K562 (cell line): ENCODE results near the gene CYP2A6. TPM values are rescaled to one million over a fixed set of nuclear protein-coding genes. Genes with fewer than 3 reads are reported as not detected.

Experiments
- ATAC-seq: fragments of 200-7000 bp; cut with Tn5 transposase; 3 replicates; pipeline ENCODE4 v1.9.1; 2020; ENCODE audit warnings: moderate library complexity
- BruUV-seq: library from RNA; stranded (reverse); fragments of 400-500 nt; replicated peaks from 2 replicates; lab custom pipeline; 2021; lab: Mats Ljungman, UMichigan
- CTCF ChIA-PET: fragments of 300-600 bp; formaldehyde crosslinking; extraction: SDS; loops from one replicate; lab custom pipeline; 2021; ENCODE audit warnings: low intra/inter-chr PET ratio; lab: Yijun Ruan, JAX
- POLR2A ChIA-PET: fragments of 300-600, 350-650 bp; sonication (Branson Sonifier 250); formaldehyde crosslinking; extraction: SDS; loops from one replicate; lab custom pipeline; 2021; ENCODE audit warnings: antibody characterized with exemption, inconsistent platforms; lab: Yijun Ruan, JAX
- DNase-seq, 4 experiments: peaks; one replicate each; pipeline versions ENCODE4 v3.0.0 to v3.0.0-alpha.2; 2011 to 2018; ENCODE audit warnings: low spot score in 3 of 4, mixed read lengths in 3 of 4; ENCODE audit errors: extremely low read depth in 1 of 4
- FAIRE-seq: peaks from 2 replicates; lab custom pipeline; 2011; peaks lifted over from hg19 to GRCh38; lab: Jason Lieb, UNC
- H2AFZ ChIP-seq: 2 replicates; pipeline ENCODE4 v1.6.0; 2011; ENCODE audit warnings: low read depth, low read length, control low read depth, inconsistent platforms
- H3K27ac ChIP-seq: fragments of 200-600 bp; 3 replicates; pipeline ENCODE4 v1.8.0; 2011; ENCODE audit warnings: low read depth, mild to moderate bottlenecking, control low read depth, inconsistent platforms, low read length, moderate library complexity, mixed read lengths; ENCODE audit errors: extremely low read depth
- H3K27me3 ChIP-seq, 2 experiments: fragments of 300-600 bp in 1 of 2; 2 replicates in 1 of 2; 3 replicates in 1 of 2; pipeline versions ENCODE4 v1.6.0 to v1.8.0; 2011; ENCODE audit warnings: inconsistent platforms in 2 of 2, low read length in 2 of 2, mild to moderate bottlenecking in 1 of 2, mixed read lengths in 1 of 2, moderate library complexity in 1 of 2; ENCODE audit not compliant: control insufficient read depth in 2 of 2, insufficient read depth in 2 of 2
- H3K36me3 ChIP-seq: fragments of 300-600 bp; 3 replicates; pipeline ENCODE4 v1.8.0; 2011; ENCODE audit warnings: mild to moderate bottlenecking, low read length, inconsistent platforms; ENCODE audit not compliant: control insufficient read depth, insufficient read depth
- H3K4me1 ChIP-seq, 2 experiments: fragments of 200-600 bp in 1 of 2; replicated peaks in 1 of 2; 2 replicates in 1 of 2; 3 replicates in 1 of 2; pipeline versions ENCODE4 v1.5.1 to v1.8.0; 2011; ENCODE audit warnings: inconsistent platforms in 2 of 2, low read length in 2 of 2, mild to moderate bottlenecking in 1 of 2, mixed read lengths in 1 of 2, moderate library complexity in 1 of 2; ENCODE audit not compliant: control insufficient read depth in 2 of 2, insufficient read depth in 2 of 2
- H3K4me2 ChIP-seq: 2 replicates; pipeline ENCODE4 v1.6.1; 2011; ENCODE audit warnings: low read length, control low read depth, inconsistent platforms, mixed read lengths; ENCODE audit not compliant: insufficient read depth
- H3K4me3 ChIP-seq: fragments of 200-600 bp; sonication (generic), shearing (Covaris generic); 2 replicates; pipeline ENCODE4 v1.5.1; 2016; ENCODE audit warnings: control low read depth, inconsistent platforms
- H3K79me2 ChIP-seq: fragments of 200-600 bp; 3 replicates; pipeline ENCODE4 v1.8.0; 2011; ENCODE audit warnings: low read length, inconsistent platforms; ENCODE audit not compliant: control insufficient read depth, insufficient read depth
- H3K9ac ChIP-seq, 2 experiments: 2 replicates each; pipeline versions ENCODE4 v1.6.0 to v1.6.1; 2011; ENCODE audit warnings: low read depth in 2 of 2, low read length in 2 of 2, control low read depth in 1 of 2, inconsistent platforms in 1 of 2, mild to moderate bottlenecking in 1 of 2, mixed read lengths in 1 of 2; ENCODE audit not compliant: insufficient read depth in 1 of 2
- H3K9me1 ChIP-seq: one replicate; pipeline ENCODE4 v1.6.0; 2011; ENCODE audit warnings: inconsistent platforms, mild to moderate bottlenecking, low read length, moderate library complexity; ENCODE audit not compliant: control insufficient read depth, insufficient read depth
- H3K9me3 ChIP-seq: replicated peaks from 2 replicates; pipeline ENCODE4 v1.5.1; 2011; ENCODE audit warnings: low read depth, low read length, inconsistent platforms; ENCODE audit not compliant: control insufficient read depth, insufficient read depth
- H4K20me1 ChIP-seq: replicated peaks from 2 replicates; pipeline ENCODE4 v1.6.1; 2011; ENCODE audit warnings: low read length, inconsistent platforms, mixed read lengths; ENCODE audit not compliant: control insufficient read depth, insufficient read depth
- BRCA1 ChIP-seq, 2 experiments: fragments of 450-650 bp in 1 of 2; sonication (generic) in 1 of 2; formaldehyde crosslinking in 1 of 2; IDR thresholded peaks; 2 replicates each; pipeline versions ENCODE4 v1.5.0 to v1.6.1; 2017 to 2020; ENCODE audit warnings: mild to moderate bottlenecking in 1 of 2, missing genetic modification reagents in 1 of 2
- BRD4 ChIP-seq: fragments of 200-600 bp; sonication (generic); IDR thresholded peaks from 2 replicates; pipeline ENCODE4 v1.6.1; 2017; ENCODE audit warnings: inconsistent platforms
- C11orf30 ChIP-seq: fragments of 450-650 bp; IDR thresholded peaks from 2 replicates; pipeline ENCODE4 v1.6.1; 2016; ENCODE audit warnings: low read depth, mild to moderate bottlenecking
- CCNT2 ChIP-seq: IDR thresholded peaks from 2 replicates; pipeline ENCODE4 v1.6.1; 2011; ENCODE audit warnings: borderline replicate concordance, low read depth, mild to moderate bottlenecking, moderate library complexity, mixed read lengths, low read length; ENCODE audit not compliant: insufficient read length; ENCODE audit errors: extremely low read depth
- EHMT2 ChIP-seq: fragments of 450-650 bp; IDR thresholded peaks from 2 replicates; pipeline ENCODE4 v1.6.1; 2018; ENCODE audit warnings: antibody characterized with exemption
- ERF ChIP-seq: fragments of 450-650 bp; formaldehyde crosslinking; IDR thresholded peaks from 2 replicates; pipeline ENCODE4 v1.4.0; 2020; ENCODE audit warnings: mild to moderate bottlenecking, mixed read lengths
- NFIX ChIP-seq: fragments of 250-450 bp; sonication (Bioruptor Pico); IDR thresholded peaks from 2 replicates; pipeline ENCODE4 v1.4.0; 2020; ENCODE audit warnings: low read depth, mild to moderate bottlenecking, moderate library complexity
- PHTF2 ChIP-seq: fragments of 250-450 bp; sonication (Bioruptor Pico); IDR thresholded peaks from 2 replicates; pipeline ENCODE4 v1.5.0; 2021; ENCODE audit warnings: mild to moderate bottlenecking
- PTRF ChIP-seq: fragments of 450-650 bp; IDR thresholded peaks from 2 replicates; pipeline ENCODE4 v1.6.1; 2016; ENCODE audit warnings: mild to moderate bottlenecking, missing genetic modification characterization, missing compliant biosample characterization
- RFX5 ChIP-seq: IDR thresholded peaks from 2 replicates; pipeline ENCODE4 v1.6.1; 2011; ENCODE audit warnings: low read depth, mild to moderate bottlenecking, improper control_type of control experiment, low read length
- SRSF3 ChIP-seq: fragments of 200-400 bp; formaldehyde crosslinking; IDR thresholded peaks from 2 replicates; pipeline ENCODE4 v1.6.1; 2016; ENCODE audit warnings: mild to moderate bottlenecking, low read length, moderate library complexity; ENCODE audit not compliant: insufficient read depth
- ZNF184 ChIP-seq: sonication (generic); formaldehyde crosslinking; IDR thresholded peaks from 2 replicates; pipeline ENCODE4 v1.5.0; 2020; ENCODE audit warnings: missing genetic modification reagents
- ZNF316 ChIP-seq: fragments of 450-650 bp; IDR thresholded peaks from 2 replicates; pipeline ENCODE4 v1.6.1; 2016
- ZNF384 ChIP-seq: IDR thresholded peaks from 2 replicates; pipeline ENCODE4 v1.6.1; 2012; ENCODE audit warnings: low read depth, low read length, improper control_type of control experiment
- ZNF699 ChIP-seq: fragments of 250-450 bp; sonication (Bioruptor Pico); IDR thresholded peaks from 2 replicates; pipeline ENCODE4 v1.8.0; 2021; ENCODE audit warnings: mild to moderate bottlenecking, moderate library complexity; ENCODE audit not compliant: insufficient replicate concordance
- ZNF75A ChIP-seq: fragments of 450-650 bp; formaldehyde crosslinking; IDR thresholded peaks from 2 replicates; pipeline ENCODE4 v1.4.0; 2020; ENCODE audit warnings: mild to moderate bottlenecking
- WGBS: fragments of 100-300 bp; shearing (Covaris generic); methylation state at CpG from one replicate; pipeline ENCODE4 v1.1.6; 2016; ENCODE audit warnings: low coverage, mixed read lengths; ENCODE audit not compliant: insufficient coverage; ENCODE audit errors: missing lambda C conversion rate; 5-methylcytosine and 5-hydroxymethylcytosine counted together
- in situ Hi-C: fragments of 300-500 bp; cut with MboI; formaldehyde crosslinking; loops from 4 replicates; pipeline ENCODE4 v1.15.0; 2018; ENCODE audit warnings: inconsistent platforms, mixed read lengths
- intact Hi-C: fragments of 100-400 bp; cut with micrococcal nuclease; formaldehyde crosslinking; loops from 2 replicates; pipeline ENCODE4 v1.14.2; 2022
- polyA plus RNA-seq, 8 experiments: library from polyadenylated mRNA; depleted of rRNA in 4 of 8; stranded (reverse) in 5 of 8; unstranded in 3 of 8; fragments of >200 nt; fragmentation: Nextera tagmentation in 2 of 8; fragmentation: Illumina TruSeq in 1 of 8; extraction: Ambion mirVana in 2 of 8; extraction: Trizol in 1 of 8; gene quantifications; 2 replicates each; pipeline versions ENCODE4 v1.2.1 to v1.2.3, GENCODE V29; 2011 to 2014; ENCODE audit warnings: inconsistent platforms in 1 of 8, missing spikeins in 1 of 8
- total RNA-seq, 7 experiments: library from RNA; depleted of rRNA in 6 of 7; stranded (reverse); fragments of >200 nt in 6 of 7; fragmentation: Illumina TruSeq in 2 of 7; extraction: Trizol in 2 of 7; gene quantifications; 2 replicates each; pipeline versions ENCODE4 v1.2.1 to v1.2.3, GENCODE V29; 2011 to 2021; ENCODE audit warnings: low replicate concordance in 1 of 7
- TF ChIP-seq, protein P1 (sequence below), 2 experiments: fragments of 150-350 bp in 1 of 2; IDR thresholded peaks; 2 replicates each; pipeline ENCODE4 v1.6.1; 2012 to 2016; ENCODE audit warnings: low read depth in 2 of 2, low read length in 2 of 2, mild to moderate bottlenecking in 1 of 2, moderate library complexity in 1 of 2
- TF ChIP-seq, protein P2 (sequence below): fragments of 250-450 bp; sonication (Bioruptor Pico); IDR thresholded peaks from 2 replicates; pipeline ENCODE4 v1.4.0; 2020; ENCODE audit warnings: mild to moderate bottlenecking, moderate library complexity
- TF ChIP-seq, protein P3 (sequence below): fragments of 250-450 bp; sonication (Bioruptor Pico); IDR thresholded peaks from 2 replicates; pipeline ENCODE4 v1.4.0; 2020

CYP2A6 gene
- total and polyA plus RNA-seq, 9 of the 15 experiments (the other 6 are each of a cell fraction or from before 2014, with no cell fraction given), result 0.31 TPM; not detected in 8

DNA sequence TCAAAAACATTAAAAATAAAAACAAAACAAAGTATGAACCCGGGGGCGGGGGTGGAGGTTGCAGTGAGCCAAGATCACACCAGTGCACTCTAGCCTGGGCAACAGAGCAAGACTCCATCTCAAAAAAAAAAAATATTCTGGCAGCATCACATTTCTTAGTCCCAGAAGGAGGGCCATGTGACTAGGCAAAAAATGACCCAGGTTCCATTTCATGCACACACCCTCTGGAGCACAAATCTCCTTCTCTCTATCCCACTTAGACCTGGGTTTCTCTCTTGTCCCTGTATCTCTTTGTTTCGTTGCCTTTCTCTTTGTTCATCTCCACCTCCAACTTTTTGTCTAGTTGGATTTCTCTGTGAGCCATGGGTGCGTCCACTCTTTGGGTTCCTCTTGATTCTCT lies 37.9 kb upstream of the CYP2A6 start:
- in situ Hi-C loops (no loop called here), intact Hi-C loops (no loop called here)
- CTCF ChIA-PET, result no interaction called here
- TF ChIP-seq SRSF3 (no peak), RFX5 (no peak), ZNF75A (no peak), CCNT2 (no peak), ERF (no peak), PHTF2 (CRISPR knock-in tag) (no peak), ZNF699 (no peak), BRD4 (no peak), NFIX (CRISPR knock-in tag) (no peak), PTRF (tag) (no peak), BRCA1 (IDR thresholded peaks at IDR 0.05) (no peak), BRCA1 (CRISPR knock-in tag; IDR thresholded peaks at IDR 0.05) (no peak), ZNF316 (peak; percentile 60; the same call in 1 of the 2 replicates), EHMT2 (no peak), ZNF384 (0 out of 2 replicates have a peak, but pooled peaks have one; percentile 25), ZNF184 (no peak), C11orf30 (peak; percentile 69)
- TF ChIP-seq, protein P1, sequence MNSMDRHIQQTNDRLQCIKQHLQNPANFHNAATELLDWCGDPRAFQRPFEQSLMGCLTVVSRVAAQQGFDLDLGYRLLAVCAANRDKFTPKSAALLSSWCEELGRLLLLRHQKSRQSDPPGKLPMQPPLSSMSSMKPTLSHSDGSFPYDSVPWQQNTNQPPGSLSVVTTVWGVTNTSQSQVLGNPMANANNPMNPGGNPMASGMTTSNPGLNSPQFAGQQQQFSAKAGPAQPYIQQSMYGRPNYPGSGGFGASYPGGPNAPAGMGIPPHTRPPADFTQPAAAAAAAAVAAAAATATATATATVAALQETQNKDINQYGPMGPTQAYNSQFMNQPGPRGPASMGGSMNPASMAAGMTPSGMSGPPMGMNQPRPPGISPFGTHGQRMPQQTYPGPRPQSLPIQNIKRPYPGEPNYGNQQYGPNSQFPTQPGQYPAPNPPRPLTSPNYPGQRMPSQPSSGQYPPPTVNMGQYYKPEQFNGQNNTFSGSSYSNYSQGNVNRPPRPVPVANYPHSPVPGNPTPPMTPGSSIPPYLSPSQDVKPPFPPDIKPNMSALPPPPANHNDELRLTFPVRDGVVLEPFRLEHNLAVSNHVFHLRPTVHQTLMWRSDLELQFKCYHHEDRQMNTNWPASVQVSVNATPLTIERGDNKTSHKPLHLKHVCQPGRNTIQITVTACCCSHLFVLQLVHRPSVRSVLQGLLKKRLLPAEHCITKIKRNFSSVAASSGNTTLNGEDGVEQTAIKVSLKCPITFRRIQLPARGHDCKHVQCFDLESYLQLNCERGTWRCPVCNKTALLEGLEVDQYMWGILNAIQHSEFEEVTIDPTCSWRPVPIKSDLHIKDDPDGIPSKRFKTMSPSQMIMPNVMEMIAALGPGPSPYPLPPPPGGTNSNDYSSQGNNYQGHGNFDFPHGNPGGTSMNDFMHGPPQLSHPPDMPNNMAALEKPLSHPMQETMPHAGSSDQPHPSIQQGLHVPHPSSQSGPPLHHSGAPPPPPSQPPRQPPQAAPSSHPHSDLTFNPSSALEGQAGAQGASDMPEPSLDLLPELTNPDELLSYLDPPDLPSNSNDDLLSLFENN (IDR thresholded peaks at IDR 0.05; ENCODE audit: low read depth in 2 of 2, low read length in 2 of 2), result no peak
- TF ChIP-seq, protein P2, sequence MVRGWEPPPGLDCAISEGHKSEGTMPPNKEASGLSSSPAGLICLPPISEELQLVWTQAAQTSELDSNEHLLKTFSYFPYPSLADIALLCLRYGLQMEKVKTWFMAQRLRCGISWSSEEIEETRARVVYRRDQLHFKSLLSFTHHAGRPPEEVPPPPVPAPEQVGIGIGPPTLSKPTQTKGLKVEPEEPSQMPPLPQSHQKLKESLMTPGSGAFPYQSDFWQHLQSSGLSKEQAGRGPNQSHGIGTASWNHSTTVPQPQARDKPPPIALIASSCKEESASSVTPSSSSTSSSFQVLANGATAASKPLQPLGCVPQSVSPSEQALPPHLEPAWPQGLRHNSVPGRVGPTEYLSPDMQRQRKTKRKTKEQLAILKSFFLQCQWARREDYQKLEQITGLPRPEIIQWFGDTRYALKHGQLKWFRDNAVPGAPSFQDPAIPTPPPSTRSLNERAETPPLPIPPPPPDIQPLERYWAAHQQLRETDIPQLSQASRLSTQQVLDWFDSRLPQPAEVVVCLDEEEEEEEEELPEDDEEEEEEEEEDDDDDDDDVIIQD (CRISPR knock-in tag), result no peak
- TF ChIP-seq, protein P3, sequence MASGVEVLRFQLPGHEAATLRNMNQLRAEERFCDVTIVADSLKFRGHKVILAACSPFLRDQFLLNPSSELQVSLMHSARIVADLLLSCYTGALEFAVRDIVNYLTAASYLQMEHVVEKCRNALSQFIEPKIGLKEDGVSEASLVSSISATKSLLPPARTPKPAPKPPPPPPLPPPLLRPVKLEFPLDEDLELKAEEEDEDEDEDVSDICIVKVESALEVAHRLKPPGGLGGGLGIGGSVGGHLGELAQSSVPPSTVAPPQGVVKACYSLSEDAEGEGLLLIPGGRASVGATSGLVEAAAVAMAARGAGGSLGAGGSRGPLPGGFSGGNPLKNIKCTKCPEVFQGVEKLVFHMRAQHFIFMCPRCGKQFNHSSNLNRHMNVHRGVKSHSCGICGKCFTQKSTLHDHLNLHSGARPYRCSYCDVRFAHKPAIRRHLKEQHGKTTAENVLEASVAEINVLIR (CRISPR knock-in tag), result no peak

More for the DNA sequence above, 37.9 kb upstream of the CYP2A6 start:
- Histone ChIP-seq H3K4me1 (no peaks in the 10 kb centered on the region; a peak in 1 of 5 replicates), H3K36me3 (no peaks in the 10 kb centered on the region), H3K27me3 (no peaks in the 10 kb centered on the region), H3K9ac (no peak overlapping the region), H3K79me2 (no peaks in the 10 kb centered on the region), H3K27ac (no peak overlapping the region), H2AFZ (peak overlapping the region; percentile 22; the same call in 1 of the 2 replicates), H3K4me3 (no peak overlapping the region), H3K9me3 (no peaks in the 10 kb centered on the region), H3K9me1 (no peaks in the 10 kb centered on the region), H4K20me1 (no peaks in the 10 kb centered on the region), H3K4me2 (no peak overlapping the region)
- ATAC-seq (peak; percentile 37), DNase-seq (no peak), FAIRE-seq (no peak)
- WGBS, result 37% methylated on average over 4 of the region's 4 CpGs
- no TSS peak for BruUV-seq
- POLR2A ChIA-PET, result no interaction called here
